OCI-LY3 (cell line): ENCODE data around the gene PROSER3.

Experiments
- H2AFZ ChIP-seq: fragments of 200-600, 300-600 bp; shearing (Covaris generic); 2 replicates; pipeline ENCODE4 v1.6.0; 2014; ENCODE audit warnings: antibody characterized with exemption, low read depth, low read length
- H3K27ac ChIP-seq: fragments of 200-600, 300-600 bp; sonication (generic); 2 replicates; pipeline ENCODE4 v1.5.1; 2014; ENCODE audit warnings: mild to moderate bottlenecking, low read length, moderate library complexity, mixed read lengths
- H3K27me3 ChIP-seq: fragments of 200-600, 300-600 bp; sonication (generic); 2 replicates; pipeline ENCODE4 v1.6.1; 2014; ENCODE audit warnings: low read depth, low read length, mixed read lengths
- H3K36me3 ChIP-seq: fragments of 200-600, 300-600 bp; sonication (generic); replicated peaks from 2 replicates; pipeline ENCODE3; 2014; ENCODE audit warnings: low read depth, low read length, mixed read lengths
- H3K4me1 ChIP-seq: fragments of 300-600, 200-600 bp; sonication (generic); 2 replicates; pipeline ENCODE4 v1.6.1; 2014; ENCODE audit warnings: low read length, mixed read lengths
- H3K4me2 ChIP-seq: fragments of 200-600, 300-600 bp; sonication (generic); 2 replicates; pipeline ENCODE4 v1.6.1; 2014; ENCODE audit warnings: low read length, mixed read lengths
- H3K4me3 ChIP-seq: fragments of 300-600, 200-600 bp; sonication (generic); 2 replicates; pipeline ENCODE4 v1.5.1; 2014; ENCODE audit warnings: antibody characterized with exemption, mild to moderate bottlenecking, low read length, moderate library complexity
- H3K79me2 ChIP-seq: fragments of 300-600, 200-600 bp; shearing (Covaris generic); 2 replicates; pipeline ENCODE4 v1.6.1; 2014; ENCODE audit warnings: mild to moderate bottlenecking, low read length, mixed read lengths
- H3K9ac ChIP-seq: fragments of 300-600, 200-600 bp; shearing (Covaris generic); 2 replicates; pipeline ENCODE4 v1.6.0; 2014; ENCODE audit warnings: mild to moderate bottlenecking, low read length, moderate library complexity
- H3K9me3 ChIP-seq: fragments of 200-600, 300-600 bp; shearing (Covaris generic); 2 replicates; pipeline ENCODE4 v1.6.1; 2014; ENCODE audit warnings: low read length, mixed read lengths; ENCODE audit not compliant: insufficient read depth
- H4K20me1 ChIP-seq: fragments of 200-600, 300-600 bp; sonication (generic); 2 replicates; pipeline ENCODE4 v1.6.1; 2016; ENCODE audit warnings: low read length, mixed read lengths; ENCODE audit not compliant: insufficient read depth
- CTCF ChIP-seq: fragments of 200-600, 300-600 bp; sonication (generic); IDR thresholded peaks from 2 replicates; pipeline ENCODE4 v1.5.1; 2014; ENCODE audit warnings: antibody characterized with exemption, low read length, low read depth
- EZH2phosphoT487 ChIP-seq: fragments of 200-600 bp; shearing (Covaris generic); IDR thresholded peaks from 2 replicates; pipeline ENCODE4 v1.6.1; 2018; ENCODE audit warnings: antibody characterized with exemption, mixed run types, low read depth

Gene PROSER3

GRCh38 chr19:35725216-35725861, 32.6 kb upstream of the PROSER3 start:
- Histone ChIP-seq H4K20me1 (peaks cover 4% of the 10 kb centered on the region), H3K9me3 (no peaks in the 10 kb centered on the region), H3K9ac (no peak overlapping the region), H3K4me2 (no peak overlapping the region), H2AFZ (no peak overlapping the region), H3K4me1 (no peaks in the 10 kb centered on the region), H3K27me3 (no peaks in the 10 kb centered on the region), H3K27ac (no peak overlapping the region), H3K36me3 (peaks cover 80% of the 10 kb centered on the region), H3K4me3 (no peak overlapping the region), H3K79me2 (peaks cover 10% of the 10 kb centered on the region; the same call in 1 of the 2 replicates)
- no peak for TF ChIP-seq EZH2phosphoT487
- no peak for TF ChIP-seq CTCF

- H3K4me2 ChIP-seq: no peak overlapping the region
- H3K27ac ChIP-seq: no peak overlapping the region
- no peak overlapping the region for H2AFZ ChIP-seq
- H3K27me3 ChIP-seq: no peaks in the 10 kb centered on the region
- no peak overlapping the region for H3K4me3 ChIP-seq
- H3K9ac ChIP-seq: no peak overlapping the region
- peaks cover 83% of the 10 kb centered on the region for H3K36me3 ChIP-seq
- TF ChIP-seq EZH2phosphoT487 (no peak), CTCF (no peak)
- H3K79me2 ChIP-seq: no peaks in the 10 kb centered on the region
- H3K9me3 ChIP-seq: no peaks in the 10 kb centered on the region
- H4K20me1 ChIP-seq: peaks cover 4% of the 10 kb centered on the region
- H3K4me1 ChIP-seq: no peaks in the 10 kb centered on the region
Observed at GRCh38 chr19:35727053-35727955, 30.7 kb upstream of the PROSER3 start.

- TF ChIP-seq EZH2phosphoT487 (no peak), CTCF (no peak)
- H3K27ac ChIP-seq: no peak overlapping the region
- no peaks in the 10 kb centered on the region for H3K9me3 ChIP-seq
- peaks cover 2% of the 10 kb centered on the region for H4K20me1 ChIP-seq
- H3K4me1 ChIP-seq: no peaks in the 10 kb centered on the region
- no peaks in the 10 kb centered on the region for H3K79me2 ChIP-seq
- no peaks in the 10 kb centered on the region for H3K27me3 ChIP-seq
- H3K9ac ChIP-seq: no peak overlapping the region
- H2AFZ ChIP-seq: no peak overlapping the region
- peaks cover 79% of the 10 kb centered on the region for H3K36me3 ChIP-seq
- H3K4me3 ChIP-seq: no peak overlapping the region
- no peak overlapping the region for H3K4me2 ChIP-seq
Observed at GRCh38 chr19:35727956-35728706, 29.8 kb upstream of the PROSER3 start.

- TF ChIP-seq CTCF (no peak), EZH2phosphoT487 (no peak)
- Histone ChIP-seq H2AFZ (no peak overlapping the region), H3K27ac (no peak overlapping the region), H4K20me1 (no peaks in the 10 kb centered on the region; the same call in 1 of the 2 replicates), H3K4me3 (no peak overlapping the region), H3K36me3 (peaks cover 78% of the 10 kb centered on the region), H3K9ac (no peak overlapping the region), H3K4me2 (no peak overlapping the region), H3K9me3 (no peaks in the 10 kb centered on the region), H3K79me2 (no peaks in the 10 kb centered on the region), H3K4me1 (no peaks in the 10 kb centered on the region), H3K27me3 (no peaks in the 10 kb centered on the region)
Observed at GRCh38 chr19:35729021-35729420, 29.0 kb upstream of the PROSER3 start.
